ENCODE results near the gene SH2B2. TPM values are rescaled to one million over a fixed set of nuclear protein-coding genes. Genes with fewer than 3 reads are reported as not detected.
A peak's percentile ranks its signal among the peaks of the same experiment; 100 is the strongest.

The SH2B2 gene
- 0.90 and 1.2 TPM in 2 replicates for total RNA-seq (2014; rRNA removed; shearing (Covaris generic))
- 2.2 and 2.6 TPM in 2 replicates for polyA plus RNA-seq (2015; cell fraction: cytosol; rRNA removed)
- 0.73 and 2.3 TPM in 2 replicates for polyA plus RNA-seq (2015; cell fraction: nucleus; rRNA removed)

GRCh38 chr7:102286237-102287110 lies at the start of gene SH2B2:
TSS of gene SH2B2 (plus strand) at chr7:102286868. CDS start at chr7:102300551, 13,683 bp downstream.
- DNase-seq (ENCODE audit: low read depth) = peak; percentile 39

- no peak for DNase-seq (ENCODE audit: low read depth)
Observed at GRCh38 chr7:102239206-102239820, 47.4 kb upstream of the SH2B2 start.

- DNase-seq (ENCODE audit: low read depth) = no peak
Observed at GRCh38 chr7:102241431-102241830, 45.2 kb upstream of the SH2B2 start.

- no peak for DNase-seq (ENCODE audit: low read depth)
Observed at GRCh38 chr7:102244601-102245000, 42.1 kb upstream of the SH2B2 start.

GRCh38 chr7:102248081-102248455 lies 38.6 kb upstream of the SH2B2 start:
- no peak for DNase-seq (ENCODE audit: low read depth)

DNA sequence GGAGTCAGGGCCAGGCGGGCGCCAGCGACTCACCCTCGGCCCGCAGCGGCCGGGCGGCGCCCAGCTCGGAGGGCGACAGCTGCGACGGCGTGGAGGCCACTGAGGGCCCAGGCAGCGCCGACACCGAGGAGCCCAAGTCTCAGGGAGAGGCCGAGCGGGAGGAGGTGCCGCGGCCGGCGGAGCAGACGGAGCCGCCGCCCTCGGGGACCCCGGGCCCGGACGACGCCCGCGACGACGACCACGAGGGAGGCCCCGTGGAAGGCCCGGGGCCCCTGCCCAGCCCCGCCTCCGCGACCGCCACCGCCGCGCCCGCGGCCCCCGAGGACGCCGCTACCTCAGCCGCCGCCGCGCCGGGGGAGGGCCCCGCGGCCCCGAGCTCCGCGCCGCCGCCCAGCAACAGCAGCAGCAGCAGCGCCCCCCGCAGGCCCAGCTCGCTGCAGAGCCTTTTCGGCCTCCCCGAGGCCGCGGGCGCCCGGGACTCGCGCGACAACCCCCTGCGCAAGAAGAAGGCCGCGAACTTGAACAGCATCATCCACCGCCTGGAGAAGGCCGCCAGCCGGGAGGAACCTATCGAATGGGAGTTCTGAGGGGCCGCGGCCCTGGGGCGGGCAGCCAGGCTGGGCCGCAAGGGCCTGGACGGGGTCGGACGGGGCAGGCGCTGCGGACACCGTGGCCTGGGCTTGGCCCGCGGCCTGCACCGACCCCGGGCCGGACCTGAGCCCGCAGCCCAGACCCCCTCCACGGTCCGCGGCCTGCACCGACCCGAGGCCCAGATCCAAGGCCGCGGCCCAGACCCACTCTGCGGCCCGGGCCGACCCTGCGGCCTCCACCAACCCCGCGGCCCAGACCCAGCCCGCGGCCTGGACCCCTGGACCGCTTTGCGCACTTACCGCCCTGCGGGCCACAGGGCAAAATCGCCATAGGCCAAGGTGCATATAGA lies 37.9 kb upstream of the SH2B2 start:
- no peak for DNase-seq (ENCODE audit: low read depth)

DNA sequence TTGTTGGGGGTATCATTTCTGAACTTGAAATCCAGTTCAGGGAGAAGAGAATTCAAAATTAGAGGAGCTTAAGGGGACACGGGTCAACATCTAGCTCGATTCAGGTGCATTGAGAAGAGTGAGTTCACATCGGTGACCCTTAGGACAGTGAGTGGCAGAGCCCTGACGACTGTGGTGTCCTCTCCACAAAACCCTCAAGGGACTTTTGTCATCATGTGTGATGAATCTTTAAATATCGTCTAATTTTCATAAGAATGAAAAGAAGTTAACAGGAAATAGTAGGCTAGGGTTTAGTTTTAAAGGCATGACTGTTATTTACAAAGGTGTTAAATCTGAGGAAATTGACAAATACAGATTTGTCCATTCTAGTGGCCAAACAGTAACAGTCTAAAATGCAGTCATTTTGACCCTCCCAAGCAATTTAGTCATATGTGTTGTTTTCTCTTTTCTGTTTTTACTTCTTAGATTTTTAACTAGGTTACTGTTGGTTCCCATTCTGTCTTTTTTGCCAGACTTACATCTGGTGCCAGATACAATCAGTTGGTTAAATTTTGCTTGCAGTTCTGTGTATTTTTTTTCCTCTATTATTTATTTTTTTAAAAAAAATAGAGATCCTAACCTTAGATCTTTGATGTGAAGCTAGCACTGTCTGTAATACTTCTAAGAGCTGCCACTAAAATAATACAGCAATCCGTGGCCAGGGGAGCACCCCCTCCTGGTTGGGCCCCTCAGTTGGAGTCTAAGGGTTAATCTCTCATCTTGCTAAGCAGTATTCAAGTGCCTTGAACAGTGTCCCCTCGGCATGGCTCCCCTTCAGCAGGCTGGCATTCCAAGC lies 34.9 kb upstream of the SH2B2 start:
- no peak for DNase-seq (ENCODE audit: low read depth)

DNA sequence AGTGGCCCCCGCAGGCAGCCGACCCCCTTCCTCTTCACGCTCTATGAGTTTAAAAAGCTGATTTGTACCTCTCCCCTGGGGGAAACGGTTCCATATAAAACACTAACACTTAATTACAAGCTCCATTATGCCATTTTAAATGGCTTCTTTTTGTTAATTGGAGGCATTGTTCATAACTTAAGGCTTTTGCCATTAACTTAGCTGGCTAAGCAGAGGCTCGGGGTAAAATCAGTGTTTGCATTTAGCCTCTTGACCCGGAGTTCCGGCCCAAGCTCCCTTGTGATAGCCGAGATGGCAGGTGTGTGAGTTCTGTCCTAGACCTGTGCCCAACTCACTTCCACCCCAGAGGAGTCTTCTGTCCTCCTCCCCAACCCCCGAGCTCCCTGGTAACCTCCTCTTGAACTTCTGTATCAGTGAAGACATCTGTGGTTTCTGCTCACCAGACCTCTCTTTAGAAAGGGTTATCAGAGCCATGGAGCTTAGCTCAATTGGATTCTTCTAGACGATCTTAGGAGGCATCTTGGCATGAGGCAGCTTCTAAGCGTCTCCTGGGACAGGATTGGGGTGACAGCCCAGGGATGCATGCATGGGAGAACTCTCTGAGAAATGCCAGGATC lies 34.2 kb upstream of the SH2B2 start:
- DNase-seq (ENCODE audit: low read depth) = no peak

- DNase-seq (ENCODE audit: low read depth) = no peak
Observed at GRCh38 chr7:102253066-102253972, 33.3 kb upstream of the SH2B2 start.

- no peak for DNase-seq (ENCODE audit: low read depth)
Observed at GRCh38 chr7:102253973-102254370, 32.7 kb upstream of the SH2B2 start.

- no peak for DNase-seq (ENCODE audit: low read depth)
Observed at GRCh38 chr7:102254521-102254920, 32.1 kb upstream of the SH2B2 start.

GRCh38 chr7:102255501-102255900 lies 31.2 kb upstream of the SH2B2 start:
- no peak for DNase-seq (ENCODE audit: low read depth)

DNA sequence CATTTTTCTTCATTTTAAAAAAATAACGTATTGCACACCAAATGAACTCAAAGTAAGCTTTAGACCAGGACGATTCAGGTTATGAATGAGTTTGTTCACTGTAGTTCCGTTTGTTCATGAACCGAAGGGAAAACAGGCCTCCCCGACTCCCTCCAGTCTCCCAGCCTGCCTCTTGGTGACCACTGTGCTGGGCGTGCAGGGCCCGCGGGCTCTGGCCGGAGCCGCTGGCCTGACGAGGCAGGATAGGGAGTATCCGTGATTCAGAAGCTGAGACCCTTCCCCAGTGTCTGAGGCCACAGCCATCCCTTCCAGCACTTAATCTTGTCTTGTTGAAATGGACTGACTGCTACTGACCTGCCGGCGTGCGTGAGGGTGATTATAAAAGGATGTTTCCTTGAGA lies 30.8 kb upstream of the SH2B2 start:
- no peak for DNase-seq (ENCODE audit: low read depth)

DNA sequence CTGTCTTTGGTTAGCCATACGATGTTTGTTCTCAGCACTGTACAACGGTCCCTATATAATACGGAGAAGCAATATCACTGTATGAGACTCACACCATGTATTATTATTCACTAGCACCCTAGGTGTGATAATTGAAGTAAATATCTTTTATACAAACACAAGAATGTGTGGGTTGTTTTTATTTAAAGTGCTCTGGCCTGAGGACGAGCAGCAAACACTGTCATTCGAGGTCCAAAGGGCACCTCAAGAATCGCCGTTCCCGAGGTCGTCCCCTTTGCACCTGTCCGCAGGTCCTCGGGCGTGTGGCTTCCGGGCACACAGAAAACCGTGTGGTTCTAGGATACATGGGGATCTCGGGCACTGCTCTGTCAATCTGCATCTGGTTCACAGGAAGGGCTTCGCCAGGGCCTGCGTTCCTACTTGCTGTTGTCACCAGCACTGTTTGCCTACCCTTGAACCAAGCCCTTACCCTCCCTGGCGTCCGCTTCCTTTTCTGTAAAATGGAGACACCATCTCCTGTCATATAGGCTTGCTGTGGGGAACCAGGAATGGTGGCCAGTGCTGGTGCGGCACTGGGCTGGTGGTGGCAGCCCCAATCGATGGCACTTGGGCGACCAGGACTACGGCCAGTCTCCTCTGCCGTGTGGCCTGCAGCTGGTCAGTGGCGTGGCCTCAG lies 28.5 kb upstream of the SH2B2 start:
- no peak for DNase-seq (ENCODE audit: low read depth)

DNA sequence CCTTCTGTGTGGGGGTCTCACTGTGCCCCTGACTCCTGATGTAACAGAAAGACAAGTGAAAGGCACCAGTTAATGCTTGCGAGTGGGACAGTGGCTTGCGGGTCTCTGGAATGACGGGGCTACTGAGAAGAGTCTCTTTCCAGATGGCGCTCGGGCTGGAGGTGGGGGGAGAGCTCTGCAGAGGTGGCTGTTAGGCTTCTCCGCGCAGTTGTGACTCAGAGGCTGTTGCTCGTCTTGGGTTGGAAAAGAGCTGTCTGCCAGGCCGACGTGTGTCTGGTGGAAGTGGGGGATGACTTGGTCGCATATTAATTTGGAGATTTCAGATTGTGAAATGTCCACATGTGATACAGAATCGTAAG lies 27.9 kb upstream of the SH2B2 start:
- DNase-seq (ENCODE audit: low read depth) = no peak

- peak; percentile 21 for DNase-seq (ENCODE audit: low read depth)
Observed at GRCh38 chr7:102260856-102261255, 25.8 kb upstream of the SH2B2 start.

DNA sequence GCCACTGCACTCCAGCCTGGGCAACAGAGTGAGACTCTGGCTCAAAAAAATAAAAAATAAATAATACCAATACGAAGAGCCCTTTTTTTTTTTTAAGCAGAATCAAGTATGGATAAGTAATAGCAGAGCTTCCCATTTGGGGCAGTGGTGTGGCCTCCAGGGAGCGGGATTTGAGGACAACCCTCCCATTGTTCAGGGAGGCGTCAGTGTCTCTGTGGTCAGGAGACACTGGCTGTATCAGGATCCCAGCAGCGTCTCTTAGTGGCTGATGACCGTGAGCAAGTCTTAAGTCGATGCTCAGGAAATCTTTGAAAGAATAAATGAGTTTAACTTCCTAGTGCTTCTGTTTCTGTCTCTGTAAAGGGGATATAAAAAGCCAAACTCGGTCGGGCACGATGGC lies 25.2 kb upstream of the SH2B2 start:
- DNase-seq (ENCODE audit: low read depth) = no peak

DNA sequence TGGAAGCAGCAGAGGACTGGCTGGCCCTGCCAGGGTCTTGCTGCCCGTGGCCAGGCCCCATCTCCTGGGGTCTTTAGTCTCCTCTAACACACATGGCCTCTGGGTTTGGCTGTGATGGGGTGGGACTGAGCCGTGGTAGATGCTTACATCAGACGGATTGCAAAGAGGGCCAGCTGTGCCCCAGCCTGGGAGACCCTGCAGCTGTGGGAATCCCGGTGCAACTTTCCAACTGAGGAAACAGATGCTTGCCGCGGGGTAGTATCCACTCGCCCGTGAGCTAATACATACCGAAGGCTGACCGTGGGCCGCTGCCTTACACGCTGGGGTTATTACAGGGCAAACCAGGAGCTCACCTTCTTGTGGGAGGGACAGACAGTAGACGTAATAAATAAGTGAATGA lies 24.1 kb upstream of the SH2B2 start:
- DNase-seq (ENCODE audit: low read depth) = no peak
